A549 (cell line): Measurements from ENCODE around the gene ADARB1.

Source experiments
- ESRRA ChIP-seq: fragments of 150-350 bp; IDR thresholded peaks from 2 replicates; pipeline ENCODE4 v1.6.1; 2014; ENCODE audit warnings: mild to moderate bottlenecking, low read length, borderline replicate concordance
- KDM1A ChIP-seq: fragments of 200-600 bp; sonication (generic); IDR thresholded peaks from 2 replicates; pipeline ENCODE4 v1.6.1; 2016; ENCODE audit warnings: low read depth, mild to moderate bottlenecking
- NR3C1 ChIP-seq: fragments of >200 bp; sonication (Bioruptor Twin); formaldehyde crosslinking; IDR thresholded peaks from 3 replicates; pipeline ENCODE4 v1.6.1; 2017
- POLR2A ChIP-seq: IDR thresholded peaks from 2 replicates; pipeline ENCODE4 v1.6.1; 2012; ENCODE audit warnings: mild to moderate bottlenecking, low read length
- RCOR1 ChIP-seq: fragments of 150-350 bp; IDR thresholded peaks from 2 replicates; pipeline ENCODE4 v1.6.1; 2014; ENCODE audit warnings: antibody characterized with exemption, low read length, low read depth
- SMC3 ChIP-seq: fragments of >200 bp; sonication (Bioruptor Twin); formaldehyde crosslinking; IDR thresholded peaks from 3 replicates; pipeline ENCODE4 v1.6.1; 2018; ENCODE audit warnings: inconsistent platforms
- TF ChIP-seq, protein P1 (sequence below): fragments of >200 bp; sonication (Bioruptor Twin); formaldehyde crosslinking; IDR thresholded peaks from 3 replicates; pipeline ENCODE4 v1.5.1; 2016
- TF ChIP-seq, protein P2 (sequence below): fragments of 250-450 bp; sonication (Bioruptor Pico); IDR thresholded peaks from 2 replicates; pipeline ENCODE4 v1.5.0; 2021; ENCODE audit warnings: mild to moderate bottlenecking, moderate library complexity, borderline replicate concordance

- TF ChIP-seq POLR2A (no peak), RCOR1 (no peak), KDM1A (no peak), ESRRA (no peak), SMC3 (no peak), NR3C1 (no peak)
- TF ChIP-seq, protein P1, sequence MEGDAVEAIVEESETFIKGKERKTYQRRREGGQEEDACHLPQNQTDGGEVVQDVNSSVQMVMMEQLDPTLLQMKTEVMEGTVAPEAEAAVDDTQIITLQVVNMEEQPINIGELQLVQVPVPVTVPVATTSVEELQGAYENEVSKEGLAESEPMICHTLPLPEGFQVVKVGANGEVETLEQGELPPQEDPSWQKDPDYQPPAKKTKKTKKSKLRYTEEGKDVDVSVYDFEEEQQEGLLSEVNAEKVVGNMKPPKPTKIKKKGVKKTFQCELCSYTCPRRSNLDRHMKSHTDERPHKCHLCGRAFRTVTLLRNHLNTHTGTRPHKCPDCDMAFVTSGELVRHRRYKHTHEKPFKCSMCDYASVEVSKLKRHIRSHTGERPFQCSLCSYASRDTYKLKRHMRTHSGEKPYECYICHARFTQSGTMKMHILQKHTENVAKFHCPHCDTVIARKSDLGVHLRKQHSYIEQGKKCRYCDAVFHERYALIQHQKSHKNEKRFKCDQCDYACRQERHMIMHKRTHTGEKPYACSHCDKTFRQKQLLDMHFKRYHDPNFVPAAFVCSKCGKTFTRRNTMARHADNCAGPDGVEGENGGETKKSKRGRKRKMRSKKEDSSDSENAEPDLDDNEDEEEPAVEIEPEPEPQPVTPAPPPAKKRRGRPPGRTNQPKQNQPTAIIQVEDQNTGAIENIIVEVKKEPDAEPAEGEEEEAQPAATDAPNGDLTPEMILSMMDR, result no peak
- TF ChIP-seq, protein P2, sequence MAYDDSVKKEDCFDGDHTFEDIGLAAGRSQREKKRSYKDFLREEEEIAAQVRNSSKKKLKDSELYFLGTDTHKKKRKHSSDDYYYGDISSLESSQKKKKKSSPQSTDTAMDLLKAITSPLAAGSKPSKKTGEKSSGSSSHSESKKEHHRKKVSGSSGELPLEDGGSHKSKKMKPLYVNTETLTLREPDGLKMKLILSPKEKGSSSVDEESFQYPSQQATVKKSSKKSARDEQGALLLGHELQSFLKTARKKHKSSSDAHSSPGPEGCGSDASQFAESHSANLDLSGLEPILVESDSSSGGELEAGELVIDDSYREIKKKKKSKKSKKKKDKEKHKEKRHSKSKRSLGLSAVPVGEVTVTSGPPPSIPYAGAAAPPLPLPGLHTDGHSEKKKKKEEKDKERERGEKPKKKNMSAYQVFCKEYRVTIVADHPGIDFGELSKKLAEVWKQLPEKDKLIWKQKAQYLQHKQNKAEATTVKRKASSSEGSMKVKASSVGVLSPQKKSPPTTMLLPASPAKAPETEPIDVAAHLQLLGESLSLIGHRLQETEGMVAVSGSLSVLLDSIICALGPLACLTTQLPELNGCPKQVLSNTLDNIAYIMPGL (CRISPR knock-in tag), result no peak
Observed at GRCh38 chr21:45050797-45051489, 23.4 kb upstream of the ADARB1 start.
